ENCODE data around the gene FLT4.

The FLT4 gene

DNA sequence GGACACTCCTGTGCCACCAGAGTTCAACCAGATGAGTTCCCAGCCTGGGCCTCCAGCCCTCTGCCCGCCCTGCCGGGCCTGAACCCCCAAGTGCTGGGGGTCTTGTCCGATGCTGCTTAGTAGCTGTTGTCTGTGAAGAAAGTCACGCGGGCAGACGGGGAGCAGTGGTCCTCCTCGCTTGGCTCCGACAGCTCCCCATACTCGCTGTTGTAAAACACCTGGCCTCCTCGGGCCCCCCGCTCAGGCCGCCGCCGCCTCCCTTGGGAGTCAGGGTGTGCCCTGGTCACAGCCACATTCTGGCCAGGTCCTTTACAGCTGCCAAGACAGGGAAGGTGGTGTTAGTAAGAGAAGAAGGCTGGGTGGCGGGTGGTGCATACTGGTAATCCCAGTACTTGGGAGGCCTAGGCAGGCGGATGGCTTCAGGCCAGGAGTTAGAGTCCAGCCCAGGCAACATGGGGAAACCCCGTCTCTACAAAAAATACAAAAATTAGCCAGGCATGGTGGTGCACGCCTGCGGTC is 46.3 kb downstream of the FLT4 start:
- no peak for DNase-seq

DNA sequence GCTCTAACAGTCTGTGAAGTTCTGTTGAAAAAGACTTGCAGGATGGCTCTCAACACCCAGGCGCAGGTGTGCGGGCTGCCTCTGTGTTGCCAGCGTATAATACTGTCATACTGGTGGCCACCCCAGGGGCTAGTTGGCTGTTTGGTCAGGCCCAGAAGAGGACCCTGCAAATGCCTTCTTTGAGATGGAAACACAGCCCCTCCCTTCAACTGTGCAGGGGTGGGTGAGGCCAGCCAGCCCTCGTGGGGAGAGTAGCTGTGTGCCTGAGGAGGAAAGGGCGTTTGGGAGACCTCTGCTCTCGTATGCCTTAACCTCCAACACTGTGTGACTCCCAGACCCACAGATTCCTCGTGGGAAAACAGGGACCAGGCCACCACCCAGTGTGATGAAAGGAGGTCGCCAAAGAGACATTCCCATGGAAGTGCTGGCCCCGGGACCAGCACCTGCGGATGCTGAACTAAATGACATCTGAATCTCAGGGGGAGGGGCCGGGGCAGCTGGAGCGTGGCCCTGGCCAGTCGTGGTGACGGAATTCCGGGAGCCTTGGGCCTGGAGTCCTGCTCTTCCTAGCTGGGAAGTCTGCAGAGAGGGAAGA is 46.8 kb downstream of the FLT4 start:
- no peak for DNase-seq

DNA sequence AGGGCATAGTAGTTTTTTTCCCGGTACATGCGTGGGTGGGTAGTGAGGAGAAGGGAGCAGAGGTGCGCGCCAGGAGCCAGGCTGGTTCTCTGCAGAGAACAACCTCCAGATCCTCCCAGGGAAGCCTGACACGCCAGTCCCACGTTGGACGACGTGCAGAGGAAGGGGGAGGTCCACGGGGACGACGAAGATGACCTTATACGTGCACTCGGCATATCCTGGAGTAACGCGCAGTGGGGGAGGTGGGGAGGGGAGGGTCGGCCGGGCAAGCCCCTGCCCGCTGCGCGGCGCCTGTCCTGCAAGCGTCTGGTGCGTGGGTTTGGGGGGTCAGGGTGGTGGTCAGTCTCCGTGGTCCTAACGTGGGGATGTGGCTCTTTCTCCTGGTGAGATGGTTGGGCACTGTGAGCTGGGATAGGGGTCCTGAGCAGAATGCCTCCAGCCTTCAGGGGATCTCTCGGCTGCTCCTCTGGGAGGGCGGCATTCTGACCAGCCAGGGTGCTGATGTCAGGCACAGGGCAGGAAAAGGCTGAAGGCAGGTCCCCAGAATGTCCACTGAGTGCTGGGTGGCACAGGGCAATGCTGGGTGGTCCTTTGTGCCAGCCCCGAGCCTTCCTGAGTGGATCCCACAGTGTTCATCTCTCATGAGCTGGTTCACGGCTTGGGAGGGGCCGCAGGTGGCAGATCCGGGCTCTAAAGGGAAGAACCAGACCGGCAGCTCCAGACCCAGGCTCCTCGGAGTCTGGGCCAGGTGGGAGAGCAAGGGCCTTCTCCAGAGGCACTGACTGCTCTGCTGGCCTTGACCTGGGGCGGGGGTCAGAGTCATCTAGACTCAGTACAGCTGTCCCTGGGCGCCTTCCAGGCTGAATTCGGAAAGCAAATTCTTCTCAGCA is 47.6 kb downstream of the FLT4 start:
- DNase-seq = no peak

DNA sequence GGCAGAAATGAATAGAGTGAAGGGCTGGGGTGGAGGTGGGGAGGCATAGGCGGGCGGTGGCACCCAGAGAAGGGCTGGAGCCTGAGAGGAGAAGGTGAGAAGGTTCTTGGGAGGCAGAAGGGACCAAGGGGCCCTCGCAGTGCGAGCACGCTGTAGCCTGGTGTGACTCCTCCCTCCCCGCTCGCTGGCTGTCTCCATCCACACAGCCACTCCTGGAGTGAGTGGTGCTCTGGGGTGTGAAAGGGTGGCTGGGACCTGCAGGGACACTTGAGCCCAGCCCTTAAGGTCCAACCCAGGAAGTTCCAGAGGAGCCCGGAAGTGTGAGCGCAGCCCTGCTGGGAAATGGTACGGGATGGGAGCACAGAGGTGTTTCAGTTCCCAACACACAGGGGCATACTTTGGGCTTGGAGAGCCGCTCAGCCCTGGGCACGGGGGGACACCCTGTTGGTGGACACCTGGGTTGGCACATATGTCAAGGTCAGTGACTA is 48.8 kb downstream of the FLT4 start:
- no peak for DNase-seq

DNA sequence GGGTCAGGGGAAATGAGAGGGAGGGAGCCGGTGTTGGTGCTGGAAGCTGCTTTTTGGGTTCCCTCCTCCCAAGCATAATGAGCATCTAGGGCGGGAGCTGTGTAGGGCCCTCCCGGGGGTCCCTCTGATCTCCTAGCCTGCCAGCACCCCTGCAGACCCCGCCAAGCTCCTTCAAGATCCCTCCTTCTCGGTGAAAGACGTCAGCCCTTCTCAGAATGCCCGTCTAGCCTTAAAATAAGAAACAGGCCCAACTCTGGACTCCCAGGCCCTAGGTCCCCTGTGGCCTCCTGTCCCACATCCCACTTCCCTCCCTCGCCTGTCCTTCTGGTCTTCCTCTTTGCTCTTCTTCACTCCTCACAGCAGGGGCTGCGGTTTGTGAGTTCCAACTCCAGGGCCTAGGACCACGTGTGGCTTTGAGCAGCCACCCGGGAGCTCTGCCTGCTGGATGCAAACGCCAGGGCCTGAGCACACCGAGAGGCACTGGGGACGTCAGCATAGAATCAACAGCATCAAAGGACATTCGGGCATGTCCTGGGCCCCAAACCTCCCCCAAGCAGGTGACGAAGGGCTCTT is 49.3 kb downstream of the FLT4 start:
- DNase-seq = no peak

DNA sequence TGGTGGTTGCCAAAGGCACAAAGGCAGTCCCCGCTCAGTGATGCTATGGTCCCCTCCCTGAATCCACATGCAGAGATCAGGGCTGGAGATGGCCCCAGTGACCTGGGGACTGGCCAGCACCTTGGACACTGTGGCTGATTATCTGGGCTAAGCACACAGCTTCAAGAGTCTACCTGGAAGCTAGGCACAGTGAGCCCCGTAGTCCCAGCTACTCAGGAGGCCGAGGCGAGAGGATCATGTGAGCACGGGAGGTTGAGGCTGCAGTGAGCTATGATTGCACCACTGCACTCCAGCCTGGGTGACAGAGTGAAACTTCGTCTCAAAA is 49.8 kb downstream of the FLT4 start:
- DNase-seq = no peak

DNA sequence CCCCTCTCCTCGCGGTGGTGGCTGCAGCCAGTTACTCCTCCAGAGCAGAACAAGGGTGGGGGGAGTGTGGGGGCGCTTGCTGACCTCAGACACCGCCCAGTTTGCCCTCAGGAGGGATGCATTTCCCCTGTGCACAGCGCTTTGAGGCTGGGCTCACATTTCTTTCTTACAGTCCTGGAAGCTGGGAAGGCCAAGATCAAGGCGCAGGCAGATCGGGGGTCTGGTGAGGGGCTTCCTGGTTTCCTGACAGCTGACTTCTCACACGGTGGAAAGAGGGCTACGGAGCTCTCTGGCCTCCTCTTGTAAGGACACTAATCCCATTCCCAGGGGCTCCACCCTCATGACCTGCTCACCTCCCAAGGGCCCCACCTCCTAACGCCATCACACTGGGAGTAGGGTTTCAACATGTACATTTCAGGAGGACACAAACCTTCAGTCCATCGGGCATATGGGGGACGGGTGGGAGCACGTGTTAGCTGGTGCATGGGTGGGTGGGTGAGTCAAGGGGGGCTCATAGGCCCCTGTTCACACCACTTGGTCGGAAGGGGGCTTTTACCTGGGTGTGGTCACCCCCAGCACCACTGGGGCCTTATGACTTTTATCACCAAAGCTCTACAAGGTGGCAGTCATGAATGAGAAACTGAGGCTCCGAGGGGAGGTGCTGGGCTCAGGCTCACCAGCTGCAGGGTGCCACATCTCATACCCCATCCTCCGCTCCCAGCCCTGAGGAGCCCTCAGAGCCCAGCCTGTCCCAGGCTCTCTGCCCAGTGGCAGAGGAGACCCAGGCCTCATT is 50.4 kb downstream of the FLT4 start:
- no peak for DNase-seq

DNA sequence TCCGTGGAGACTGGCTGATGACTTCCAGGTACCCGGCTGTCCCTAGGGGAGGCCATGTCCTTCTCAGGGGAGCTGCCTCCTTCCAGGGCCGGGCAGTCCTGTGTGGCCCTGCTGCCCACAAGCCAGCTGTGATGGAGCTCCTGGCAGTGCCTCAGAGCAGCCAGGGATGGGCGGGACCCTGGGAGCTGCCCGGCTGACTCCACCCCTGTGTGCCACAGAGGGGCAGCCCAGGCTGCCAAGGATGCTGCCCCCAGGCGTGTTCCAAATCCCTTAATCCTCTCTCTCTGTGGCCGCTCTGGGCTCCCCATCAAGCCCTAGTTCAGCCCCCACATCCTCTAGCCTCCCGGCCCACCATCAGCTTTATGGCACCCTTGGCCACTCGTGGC is 51.1 kb downstream of the FLT4 start:
- DNase-seq = no peak

DNA sequence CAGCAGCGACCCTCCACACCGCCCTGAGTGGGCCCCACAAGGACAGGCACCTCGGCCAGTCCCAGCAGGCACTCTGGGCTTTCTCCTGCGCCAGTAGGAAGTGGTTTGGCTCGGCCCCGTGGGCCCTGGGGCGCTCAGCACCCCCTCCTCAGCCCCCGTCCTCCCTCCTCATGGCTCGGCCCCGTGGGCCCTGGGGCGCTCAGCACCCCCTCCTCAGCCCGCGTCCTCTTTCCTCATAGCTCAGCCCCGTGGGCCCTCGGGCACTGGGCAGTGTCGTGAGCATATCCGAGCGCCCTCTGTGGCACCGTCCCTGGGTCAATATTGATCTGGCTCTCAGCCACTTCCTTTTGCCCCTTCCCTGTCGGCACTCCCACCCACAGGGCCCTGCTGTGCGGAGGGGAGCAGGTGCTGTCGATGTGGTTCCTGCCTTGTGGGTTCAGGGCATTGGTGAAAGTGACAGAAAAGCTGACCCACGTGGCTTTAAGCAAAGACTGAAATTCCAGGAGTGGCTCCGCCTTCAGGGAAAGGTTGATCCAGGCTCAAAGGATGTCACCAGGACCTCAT is 52.6 kb downstream of the FLT4 start:
- DNase-seq = no peak

DNA sequence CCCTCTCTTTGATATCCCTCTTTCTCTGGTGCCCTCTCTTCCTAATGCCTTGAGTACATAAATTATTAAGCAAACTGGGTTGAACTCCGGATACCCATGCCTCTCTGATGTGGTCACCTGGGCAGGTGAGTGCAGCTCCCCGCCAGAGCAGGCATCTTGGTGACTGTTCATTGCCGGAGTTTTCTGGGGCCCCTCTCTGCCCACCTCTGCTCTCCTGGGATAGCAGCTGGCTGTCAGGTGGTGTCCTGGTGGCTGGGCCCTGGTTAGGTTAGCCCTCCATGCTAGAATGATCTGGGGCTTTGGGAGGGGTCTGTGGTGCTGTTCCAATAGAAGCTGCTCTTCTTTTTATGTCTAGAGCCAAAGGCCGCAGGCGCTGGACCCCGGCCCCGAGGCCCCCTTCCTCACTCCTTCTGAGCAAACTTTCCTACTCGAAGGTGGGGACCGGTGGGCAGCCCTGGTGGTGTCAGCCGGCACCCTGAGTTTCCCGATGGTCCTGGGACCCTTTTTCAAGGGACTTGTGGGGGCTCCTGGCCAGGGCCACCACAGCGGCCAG is 53.2 kb downstream of the FLT4 start:
- no peak for DNase-seq

DNA sequence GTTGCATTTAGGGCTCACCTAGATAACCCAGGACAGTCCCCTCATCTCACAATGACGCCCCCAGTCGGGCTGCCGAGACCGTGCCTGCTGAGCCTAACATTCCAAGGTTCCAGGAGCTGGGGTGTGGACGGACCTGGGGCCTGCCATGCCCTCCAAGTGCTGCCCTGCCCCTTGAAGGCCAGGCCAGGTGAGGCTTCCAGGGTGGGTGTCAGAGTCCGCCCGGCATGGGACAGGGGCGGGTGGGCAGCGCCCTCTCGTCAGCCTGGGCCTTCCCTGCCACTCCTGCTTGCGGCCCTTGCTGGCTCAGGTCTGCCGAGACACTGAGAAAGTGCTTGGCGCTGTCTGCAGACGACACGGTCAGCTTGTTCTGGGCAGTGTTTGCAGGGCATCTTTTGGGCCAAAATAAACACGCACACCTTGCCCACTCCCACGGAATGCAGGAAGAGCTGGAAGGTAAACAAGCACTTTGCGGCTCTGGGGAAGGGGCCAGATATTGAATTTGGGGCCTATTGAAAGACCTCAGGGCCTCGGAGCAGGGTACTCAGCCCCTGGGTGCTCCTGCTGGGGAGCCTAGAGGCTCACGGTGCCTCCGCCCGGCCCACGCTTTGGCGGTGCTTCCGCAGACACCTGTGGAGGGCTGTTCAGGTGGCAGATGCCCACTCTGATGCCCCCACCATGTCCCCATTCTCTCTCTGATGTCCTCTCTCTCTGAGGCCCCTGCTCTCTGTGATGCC is 53.9 kb downstream of the FLT4 start:
- no peak for DNase-seq

DNA sequence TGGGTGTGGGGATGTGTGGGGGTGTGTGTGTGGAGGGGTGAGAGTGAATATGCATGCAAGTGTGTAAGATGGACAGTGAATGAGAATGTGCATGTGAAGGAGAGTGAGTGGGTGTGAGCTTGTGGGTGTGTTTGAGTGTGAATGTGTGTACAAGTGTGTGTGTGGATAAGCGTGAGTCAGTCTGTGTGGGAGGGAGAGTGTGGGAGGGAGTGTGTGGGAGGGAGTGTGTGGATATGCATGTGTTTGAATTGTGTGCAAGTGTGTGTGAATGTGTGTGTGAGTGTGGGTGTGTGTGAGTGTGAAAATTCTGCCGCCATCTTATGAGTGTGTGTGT is 54.4 kb downstream of the FLT4 start:
- DNase-seq = no peak

DNA sequence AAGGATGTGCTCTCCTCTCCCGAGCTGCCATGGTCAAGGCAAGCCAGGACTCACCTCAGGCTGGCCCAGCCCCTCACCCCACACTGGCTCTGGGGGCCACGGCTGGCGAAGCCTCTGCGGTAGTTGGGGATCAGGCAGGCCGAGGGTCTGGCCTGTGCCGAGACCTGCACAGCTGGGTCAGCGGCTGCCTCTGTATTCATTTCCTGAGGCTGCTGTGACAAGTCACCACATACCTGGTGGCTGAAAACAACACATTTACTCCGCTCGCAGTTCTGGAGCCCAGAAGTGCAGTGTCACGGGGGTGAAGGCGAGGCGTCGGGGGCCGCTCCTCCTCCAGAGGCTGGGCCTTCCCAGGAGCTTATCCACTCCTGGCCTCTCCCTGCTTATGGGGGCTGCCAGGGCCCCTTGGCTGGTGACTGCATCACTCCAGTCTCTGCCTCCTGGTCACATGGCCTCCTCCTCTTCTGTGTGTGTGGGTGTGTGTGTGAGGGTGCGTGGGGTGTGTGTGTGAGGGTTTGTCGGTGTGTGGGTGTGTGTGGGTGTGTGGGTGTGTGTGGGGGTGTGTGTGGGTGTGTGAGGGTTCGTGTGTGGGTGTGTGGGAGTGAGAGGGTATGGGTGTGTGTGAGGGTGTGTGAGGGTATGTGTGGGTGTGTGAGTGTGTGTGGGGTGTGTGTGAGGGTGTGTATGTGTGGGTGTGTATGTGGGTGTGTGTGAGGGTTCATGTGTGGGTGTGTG is 54.9 kb downstream of the FLT4 start:
- DNase-seq = no peak

DNA sequence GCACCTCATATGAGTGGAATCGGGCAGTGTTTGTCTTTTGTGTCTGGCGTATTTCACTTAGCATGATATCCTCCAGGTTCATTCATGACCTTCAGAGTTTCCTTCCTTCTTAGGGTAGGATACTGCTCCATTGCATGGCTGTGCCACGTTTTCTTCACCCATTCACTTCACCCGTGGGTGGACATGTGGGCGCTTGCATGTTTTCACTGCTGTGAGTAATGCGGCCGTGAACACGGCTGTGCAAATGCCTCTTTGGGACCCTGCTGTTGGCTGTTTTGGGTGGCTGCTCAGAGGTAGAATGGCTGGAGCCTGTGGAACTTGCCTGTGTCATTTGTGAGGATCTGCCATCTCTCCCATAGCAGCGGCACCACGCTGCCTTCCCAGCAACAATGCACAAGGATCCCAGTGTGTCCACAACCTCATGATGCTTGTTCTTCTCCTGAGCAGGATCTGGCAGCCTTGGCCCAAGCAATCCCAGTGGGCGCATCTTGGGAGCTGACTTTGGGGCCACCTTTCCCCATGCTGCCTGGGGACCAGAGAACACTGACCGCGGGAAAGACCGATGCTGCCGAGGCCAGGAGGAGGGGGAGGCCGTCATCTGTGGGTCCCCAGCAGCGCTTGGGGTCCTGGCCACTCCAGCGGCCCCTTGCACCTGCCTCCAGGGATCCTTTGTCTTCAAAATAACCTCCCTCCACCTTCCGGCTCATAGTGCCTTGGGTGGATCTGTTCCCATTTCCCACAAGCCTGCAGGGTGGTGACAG is 55.8 kb downstream of the FLT4 start:
- no peak for DNase-seq

DNA sequence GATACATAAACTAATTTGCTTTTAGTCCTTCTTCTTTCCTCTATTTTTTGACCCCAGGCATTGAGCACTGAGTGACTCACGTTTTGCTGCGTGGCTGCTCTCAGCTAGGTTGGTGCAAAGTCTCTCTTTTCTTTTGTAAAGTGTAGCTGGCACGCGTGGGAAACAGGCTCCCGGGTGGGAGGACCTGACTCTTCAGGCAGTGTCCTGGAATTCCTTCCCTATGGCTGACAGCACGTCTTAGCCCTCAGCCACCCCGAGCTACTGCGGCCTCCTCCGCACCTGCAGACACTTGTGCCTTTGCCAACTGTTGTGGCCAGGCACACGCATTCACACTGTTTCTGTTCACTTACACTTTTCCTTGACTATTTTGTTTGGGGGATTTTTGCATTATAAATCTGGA is 57.2 kb downstream of the FLT4 start:
- DNase-seq = no peak

DNA sequence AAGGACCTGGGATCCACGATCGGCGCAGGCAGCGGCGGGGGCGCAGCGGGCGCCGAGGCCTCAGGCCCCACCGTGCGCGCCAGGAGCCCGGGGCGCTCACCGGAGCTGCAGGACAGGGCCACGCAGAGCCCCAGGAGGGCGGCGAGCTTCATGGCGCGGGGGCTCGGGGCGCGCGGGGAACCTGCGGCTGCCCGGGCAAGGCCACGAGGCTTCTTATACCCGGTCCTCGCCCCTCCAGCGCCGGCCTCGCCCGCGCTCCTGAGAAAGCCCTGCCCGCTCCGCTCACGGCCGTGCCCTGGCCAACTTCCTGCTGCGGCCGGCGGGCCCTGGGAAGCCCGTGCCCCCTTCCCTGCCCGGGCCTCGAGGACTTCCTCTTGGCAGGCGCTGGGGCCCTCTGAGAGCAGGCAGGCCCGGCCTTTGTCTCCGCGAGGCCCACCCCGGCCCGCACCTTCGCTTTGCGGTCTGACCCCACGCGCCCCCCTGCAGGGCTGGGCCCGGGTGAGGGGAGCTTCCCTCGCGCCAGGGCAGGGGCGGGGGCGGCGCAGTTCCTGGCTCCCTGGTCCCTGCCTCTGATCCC is 58.0 kb downstream of the FLT4 start, which contains the start of gene SCGB3A1:
Gene SCGB3A1, minus strand, starts transcription at position 189 of the 577 bp plus-strand sequence. Its CDS starts 37 bp downstream, at position 152.
- no peak for DNase-seq

DNA sequence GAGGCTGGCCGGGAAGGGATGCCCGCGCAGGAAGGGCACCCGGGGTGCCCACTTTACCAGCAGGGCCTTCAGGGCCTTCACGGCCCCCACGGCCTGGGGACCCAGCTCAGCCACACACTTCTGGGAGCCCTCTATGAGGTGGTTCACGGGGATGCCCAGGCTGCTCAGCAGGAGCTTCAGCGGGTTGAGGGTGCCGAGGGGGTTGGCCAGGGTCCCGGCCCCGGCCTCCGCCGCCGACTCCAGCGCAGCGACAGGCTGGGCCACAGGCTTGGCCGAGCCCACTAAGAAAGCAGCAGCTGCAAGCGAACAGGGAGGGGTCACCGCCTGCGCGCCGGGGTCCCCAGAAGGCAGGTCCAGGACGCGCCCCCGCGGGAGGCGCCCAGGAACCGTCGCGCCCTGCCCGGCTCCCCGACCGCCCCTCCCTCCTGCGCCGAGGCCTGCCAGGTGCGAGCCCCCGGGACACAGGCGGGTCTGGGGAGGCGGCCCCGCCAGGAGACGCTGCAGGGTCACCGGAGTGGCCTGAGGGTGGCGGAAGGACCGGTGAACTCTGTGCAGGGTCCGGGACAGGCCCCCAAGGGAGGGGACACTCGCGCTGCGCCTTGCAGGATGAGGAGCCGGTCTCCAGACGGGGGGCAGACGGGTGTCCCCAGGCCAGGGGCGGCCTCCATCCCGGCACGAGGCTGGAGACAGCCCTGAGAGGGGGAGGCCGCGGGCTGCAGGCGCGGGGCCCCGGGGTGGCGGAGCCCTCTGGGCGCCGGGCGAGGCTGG is 58.7 kb downstream of the FLT4 start:
- no peak for DNase-seq

DNA sequence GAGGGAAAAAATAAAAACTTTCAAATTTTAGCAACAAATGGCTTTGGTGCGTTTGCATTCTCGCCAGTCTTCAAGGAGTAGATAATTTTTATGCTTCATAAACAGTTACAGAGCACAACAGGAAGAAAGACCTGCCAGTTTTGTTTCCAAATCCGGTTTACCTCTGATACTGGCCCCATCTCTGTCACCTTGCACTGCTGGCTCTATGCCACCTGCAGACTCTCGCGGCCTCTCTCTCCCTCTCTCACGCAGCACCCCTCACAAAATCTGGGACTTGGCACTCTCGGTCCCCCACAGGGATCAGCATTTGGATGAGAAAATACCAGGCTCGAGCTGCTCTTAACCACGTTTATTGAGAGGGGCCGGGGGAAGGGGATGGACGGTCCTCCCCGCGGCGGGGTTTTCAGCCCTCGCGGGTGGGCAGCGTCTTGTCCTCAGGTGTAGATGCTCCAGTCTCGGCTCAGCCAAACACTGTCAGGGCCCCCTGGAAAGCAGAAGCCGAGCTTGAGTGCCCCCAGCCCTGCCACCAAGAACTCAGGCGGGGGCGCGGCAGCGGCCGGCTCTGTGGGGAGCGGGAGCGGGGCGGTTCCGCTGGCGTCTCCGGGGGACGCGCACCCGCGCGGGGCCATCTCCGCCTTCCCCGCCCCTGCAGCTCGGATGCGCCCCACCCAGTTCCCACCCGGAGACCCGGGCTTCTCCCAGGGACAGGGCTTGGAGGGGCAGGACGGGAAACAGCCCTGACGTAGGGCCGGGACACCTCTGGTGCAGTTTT is 59.4 kb downstream of the FLT4 start:
- no peak for DNase-seq
